Neural crest cell (in vitro differentiated cells): ENCODE measurements around the gene SMIM14. TPM values are rescaled to one million over a fixed set of nuclear protein-coding genes. Genes with fewer than 3 reads are reported as not detected.

Experiments
- DNase-seq: peaks from one replicate; pipeline ENCODE4 v3.0.0; 2021; ENCODE audit warnings: low read depth, mixed read lengths, low spot score
- H3K27ac Mint-ChIP-seq: one replicate; pipeline ENCODE4 v1.8.0; 2021; ENCODE audit warnings: mild to moderate bottlenecking, mixed read lengths; ENCODE audit not compliant: unreplicated experiment
- H3K27me3 Mint-ChIP-seq: 2 replicates; pipeline ENCODE4 v1.8.0; 2021; ENCODE audit warnings: low read depth, mild to moderate bottlenecking, mixed read lengths
- H3K36me3 Mint-ChIP-seq: 2 replicates; pipeline ENCODE4 v1.8.0; 2021; ENCODE audit warnings: low read depth, mild to moderate bottlenecking, mixed read lengths
- H3K4me1 Mint-ChIP-seq: 2 replicates; pipeline ENCODE4 v1.8.0; 2021; ENCODE audit warnings: mixed read lengths
- H3K4me3 Mint-ChIP-seq: one replicate; pipeline ENCODE4 v1.8.0; 2021; ENCODE audit warnings: mild to moderate bottlenecking, mixed read lengths
- H3K9me3 Mint-ChIP-seq: 2 replicates; pipeline ENCODE4 v1.8.0; 2021; ENCODE audit warnings: mixed read lengths
- total RNA-seq: library from RNA; stranded (reverse); gene quantifications from 2 replicates; pipeline ENCODE4 v1.2.1, GENCODE V29; 2021
- TF ChIP-seq, protein P1 (sequence below): fragments of 200-600 bp; sonication (generic); conservative IDR thresholded peaks from 2 replicates; pipeline ENCODE4 v1.5.0; 2021; ENCODE audit warnings: antibody characterized with exemption, mild to moderate bottlenecking

SMIM14 gene
- total RNA-seq, 1 donor from 2014 or later = 7.9 TPM

DNA sequence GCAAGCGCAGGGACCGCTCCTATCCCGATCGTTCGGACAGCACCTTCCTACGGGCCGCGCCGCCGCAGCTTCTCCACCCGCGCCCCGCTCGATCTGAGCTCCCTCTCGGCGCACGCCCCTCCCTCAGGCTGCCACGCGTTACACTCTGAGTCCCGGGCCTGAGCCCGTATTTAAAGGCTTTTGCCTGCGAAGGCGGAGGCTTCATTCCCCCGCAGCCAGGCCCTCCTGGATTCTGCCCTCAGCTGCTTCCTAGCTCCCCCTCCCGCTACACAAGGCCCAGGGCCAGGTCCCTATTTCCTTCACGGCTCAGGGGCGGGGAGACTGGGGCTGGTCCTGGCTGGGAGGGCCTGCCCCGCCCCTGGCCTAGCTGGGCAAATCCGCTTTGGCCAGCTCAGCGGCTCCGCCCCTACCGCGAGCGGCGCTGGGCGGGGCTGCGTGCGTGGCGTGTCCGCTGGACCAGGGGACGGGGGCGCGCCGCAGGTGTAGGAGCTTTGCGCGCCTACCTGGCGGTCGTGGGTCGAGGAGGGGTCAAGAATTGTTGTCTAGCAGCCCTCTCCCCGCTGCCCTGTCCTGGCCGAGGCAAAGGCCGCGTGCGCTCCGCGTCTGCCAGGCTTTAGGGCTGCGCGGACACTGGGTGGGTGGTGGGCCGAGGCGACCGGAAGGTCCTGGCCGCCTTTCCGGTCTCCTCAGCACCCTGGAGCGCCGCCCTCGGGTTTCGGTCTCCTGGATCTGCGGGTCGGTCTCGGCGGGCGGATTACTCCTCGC is 111.2 kb downstream of the SMIM14 start, which contains the start of gene UGDH:
TSS of gene UGDH (minus strand) at position 144 of the 765 bp plus-strand sequence. CDS start 5,927 bp downstream, outside the sequence.
- peak; percentile 90 for DNase-seq
- Mint-ChIP-seq H3K4me1 (peaks cover 32% of the 10 kb centered on the region), H3K27ac (peak within 1 kb of the TSS; percentile 99), H3K36me3 (peaks cover 25% of the 10 kb centered on the region), H3K9me3 (peaks cover 15% of the 10 kb centered on the region), H3K27me3 (no peaks in the 10 kb centered on the region), H3K4me3 (peak within 1 kb of the TSS; percentile 98)
- TF ChIP-seq, protein P1, sequence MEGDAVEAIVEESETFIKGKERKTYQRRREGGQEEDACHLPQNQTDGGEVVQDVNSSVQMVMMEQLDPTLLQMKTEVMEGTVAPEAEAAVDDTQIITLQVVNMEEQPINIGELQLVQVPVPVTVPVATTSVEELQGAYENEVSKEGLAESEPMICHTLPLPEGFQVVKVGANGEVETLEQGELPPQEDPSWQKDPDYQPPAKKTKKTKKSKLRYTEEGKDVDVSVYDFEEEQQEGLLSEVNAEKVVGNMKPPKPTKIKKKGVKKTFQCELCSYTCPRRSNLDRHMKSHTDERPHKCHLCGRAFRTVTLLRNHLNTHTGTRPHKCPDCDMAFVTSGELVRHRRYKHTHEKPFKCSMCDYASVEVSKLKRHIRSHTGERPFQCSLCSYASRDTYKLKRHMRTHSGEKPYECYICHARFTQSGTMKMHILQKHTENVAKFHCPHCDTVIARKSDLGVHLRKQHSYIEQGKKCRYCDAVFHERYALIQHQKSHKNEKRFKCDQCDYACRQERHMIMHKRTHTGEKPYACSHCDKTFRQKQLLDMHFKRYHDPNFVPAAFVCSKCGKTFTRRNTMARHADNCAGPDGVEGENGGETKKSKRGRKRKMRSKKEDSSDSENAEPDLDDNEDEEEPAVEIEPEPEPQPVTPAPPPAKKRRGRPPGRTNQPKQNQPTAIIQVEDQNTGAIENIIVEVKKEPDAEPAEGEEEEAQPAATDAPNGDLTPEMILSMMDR = no peak

GRCh38 chr4:39526765-39527295 is 111.8 kb downstream of the SMIM14 start:
- Mint-ChIP-seq H3K9me3 (peaks cover 11% of the 10 kb centered on the region), H3K27me3 (no peaks in the 10 kb centered on the region), H3K27ac (peak overlapping the region; percentile 98), H3K4me3 (peak overlapping the region; percentile 98), H3K4me1 (peaks cover 38% of the 10 kb centered on the region), H3K36me3 (peaks cover 19% of the 10 kb centered on the region)
- TF ChIP-seq, protein P1 = no peak
- no peak for DNase-seq

DNA sequence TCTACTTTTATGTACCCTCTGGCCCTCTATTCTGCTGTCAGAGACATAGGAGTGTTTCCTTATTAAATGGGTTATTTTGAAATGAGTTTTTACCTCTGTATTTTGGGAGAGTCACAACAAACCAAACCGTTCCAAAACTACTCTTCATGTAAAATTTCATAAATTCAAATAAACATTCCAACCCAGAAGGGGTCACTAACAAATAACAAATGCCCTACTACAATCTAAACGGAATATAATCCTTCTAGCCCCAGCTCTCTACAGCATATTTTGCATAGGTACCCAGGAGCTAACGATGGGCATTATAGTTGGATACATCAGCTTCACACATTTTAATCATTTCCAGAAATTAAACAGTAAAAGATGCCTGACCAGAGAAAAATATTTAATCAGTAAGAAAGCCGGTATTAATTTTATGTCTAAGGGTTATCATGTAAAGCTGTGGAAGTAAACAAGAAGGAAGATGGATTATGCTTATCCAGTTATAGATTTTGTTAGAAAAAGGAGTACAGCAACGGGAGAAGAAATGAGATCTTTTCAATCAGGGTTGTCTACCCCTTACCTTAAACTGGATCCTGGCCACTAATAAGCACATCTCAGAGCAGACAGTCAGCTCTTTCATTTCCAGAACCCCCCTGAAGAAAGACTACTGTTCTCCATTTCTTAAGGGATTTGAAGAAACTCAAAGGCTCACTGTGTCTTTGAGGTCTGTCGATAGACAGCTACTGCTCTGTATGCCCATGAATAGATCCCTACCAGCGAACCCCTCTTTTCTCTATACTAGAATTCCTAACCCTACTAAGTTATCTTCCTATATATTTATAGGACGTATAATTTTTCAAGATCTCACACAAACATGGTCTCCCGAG is 112.6 kb downstream of the SMIM14 start:
- H3K4me1 Mint-ChIP-seq = peaks cover 44% of the 10 kb centered on the region
- H3K27me3 Mint-ChIP-seq = no peaks in the 10 kb centered on the region
- peak overlapping the region; percentile 98 for H3K4me3 Mint-ChIP-seq
- H3K27ac Mint-ChIP-seq = peak overlapping the region; percentile 98
- peaks cover 12% of the 10 kb centered on the region for H3K36me3 Mint-ChIP-seq
- H3K9me3 Mint-ChIP-seq = peaks cover 6% of the 10 kb centered on the region
- DNase-seq = no peak
- TF ChIP-seq, protein P1 = no peak

- Mint-ChIP-seq H3K4me3 (peak overlapping the region; percentile 67), H3K4me1 (peaks cover 41% of the 10 kb centered on the region), H3K9me3 (no peaks in the 10 kb centered on the region), H3K27ac (no peak overlapping the region), H3K36me3 (peaks cover 4% of the 10 kb centered on the region), H3K27me3 (no peaks in the 10 kb centered on the region)
- TF ChIP-seq, protein P1 = no peak
- DNase-seq = no peak
Observed at GRCh38 chr4:39524161-39524957, 114.3 kb downstream of the SMIM14 start.

GRCh38 chr4:39522068-39522467 is 116.6 kb downstream of the SMIM14 start:
- H3K4me3 Mint-ChIP-seq = peak overlapping the region; percentile 27
- no peak overlapping the region for H3K27ac Mint-ChIP-seq

More at GRCh38 chr4:39522068-39522467, 116.6 kb downstream of the SMIM14 start:
- TF ChIP-seq, protein P1 = no peak
- Mint-ChIP-seq H3K27me3 (no peaks in the 10 kb centered on the region), H3K36me3 (peaks cover 2% of the 10 kb centered on the region), H3K9me3 (no peaks in the 10 kb centered on the region), H3K4me1 (peaks cover 32% of the 10 kb centered on the region)
- no peak for DNase-seq
